ENCODE results near the gene MYO1B. TPM values are rescaled to one million over a fixed set of nuclear protein-coding genes. Genes with fewer than 3 reads are reported as not detected.
"Not testable (repeated sequence)": the region's sequence is repeated elsewhere in the genome, so short reads cannot be mapped to it uniquely, and the experiment has no call there.

Gene MYO1B
- total and polyA plus RNA-seq, 2 of the 8 experiments (the other 6 are each of a cell fraction or from before 2014, with no cell fraction given) = 15.5 to 61.2 TPM

DNA sequence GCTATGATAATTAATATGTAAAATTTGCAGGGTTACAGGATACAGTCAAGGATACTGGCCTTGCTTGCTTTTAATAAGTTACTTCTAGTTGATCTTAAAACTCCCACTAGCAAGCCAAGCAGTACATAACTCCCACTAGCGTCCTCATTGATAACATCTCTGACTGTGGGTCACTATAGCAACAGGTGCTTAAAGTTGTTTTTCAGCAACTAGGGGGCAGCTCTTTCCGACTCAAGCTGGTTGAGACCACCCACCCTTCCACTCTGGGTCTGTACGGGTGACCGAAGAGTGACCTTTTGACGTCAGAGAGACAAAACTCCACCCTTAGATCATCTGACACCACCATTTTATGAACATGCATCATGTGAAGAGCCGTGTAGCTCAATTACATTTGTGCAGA is 208.6 kb downstream of the MYO1B start (continued):
- TF ChIP-seq PHF8 (conservative IDR thresholded peaks at IDR 0.05; ENCODE audit: low read depth, low read length) (no peak), POLR2AphosphoS5 (IDR thresholded peaks at IDR 0.05; ENCODE audit: low read depth, low read length) (no peak), CBX8 (IDR thresholded peaks at IDR 0.05; ENCODE audit: borderline replicate concordance, low read depth, low read length) (no peak), SP4 (IDR thresholded peaks at IDR 0.05; ENCODE audit: low read length) (no peak), ZNF274 (IDR thresholded peaks at IDR 0.05; ENCODE audit: borderline replicate concordance, extremely low read depth, low read length) (no peak), SIRT6 (IDR thresholded peaks at IDR 0.05; ENCODE audit: low read length) (no peak), TCF12 (IDR thresholded peaks at IDR 0.05; ENCODE audit: low read depth, low read length) (no peak)
- TF ChIP-seq, protein P1, sequence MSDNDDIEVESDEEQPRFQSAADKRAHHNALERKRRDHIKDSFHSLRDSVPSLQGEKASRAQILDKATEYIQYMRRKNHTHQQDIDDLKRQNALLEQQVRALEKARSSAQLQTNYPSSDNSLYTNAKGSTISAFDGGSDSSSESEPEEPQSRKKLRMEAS (IDR thresholded peaks at IDR 0.05) = no peak

DNA sequence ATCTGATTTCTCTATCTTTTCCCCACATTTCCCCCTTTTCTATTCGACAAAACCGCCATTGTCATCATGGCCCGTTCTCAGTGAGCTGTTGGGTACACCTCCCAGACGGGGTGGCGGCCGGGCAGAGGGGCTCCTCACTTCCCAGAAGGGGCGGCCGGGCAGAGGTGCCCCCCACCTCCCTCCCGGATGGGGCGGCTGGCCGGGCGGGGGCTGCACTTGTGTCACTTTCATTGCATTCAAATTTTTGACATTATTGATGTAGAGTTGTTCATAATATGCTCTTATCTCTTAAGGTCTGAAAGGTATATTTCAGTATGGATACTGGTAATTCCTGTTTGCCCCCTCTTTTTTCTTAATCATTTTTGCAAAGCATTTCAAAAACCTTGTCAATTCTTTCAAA is 211.3 kb downstream of the MYO1B start:
- H2BK15ac ChIP-seq (ENCODE audit: low read length); H3K4me3 ChIP-seq (ENCODE audit: extremely low read depth in 1 of 4, insufficient read depth in 2 of 4, low read depth in 3 of 4, low read length in 4 of 4); H3K56ac ChIP-seq (replicated peaks; ENCODE audit: insufficient read length, low read depth, low read length); H4K8ac ChIP-seq (ENCODE audit: extremely low read depth, insufficient read depth, low read length); H3K4ac ChIP-seq (replicated peaks; ENCODE audit: insufficient read length, low read depth, low read length); FAIRE-seq; H4K91ac ChIP-seq (replicated peaks; ENCODE audit: insufficient read length, low read length); H2BK5ac ChIP-seq (ENCODE audit: low read depth, low read length); POLR2A ChIA-PET (ENCODE audit: partially characterized antibody); H2BK120ac ChIP-seq (replicated peaks; ENCODE audit: low read depth, low read length); H3K27ac ChIP-seq (ENCODE audit: low read depth, low read length); H2BK20ac ChIP-seq (ENCODE audit: low read length); H2AK5ac ChIP-seq (ENCODE audit: low read depth, low read length); H3K36me3 ChIP-seq (ENCODE audit: control insufficient read depth in 2 of 4, insufficient read depth in 4 of 4, low read length in 3 of 4); H4K5ac ChIP-seq (ENCODE audit: insufficient read length, low read depth, low read length); H3K4me2 ChIP-seq (ENCODE audit: insufficient read depth in 1 of 2, low read depth in 2 of 2, low read length in 2 of 2); H3K14ac ChIP-seq (ENCODE audit: insufficient read length); H3K79me2 ChIP-seq (ENCODE audit: control insufficient read depth in 1 of 2, insufficient read depth in 2 of 2, low read length in 2 of 2); H2AFZ ChIP-seq (ENCODE audit: low read length); H3K23me2 ChIP-seq (ENCODE audit: low read depth, low read length); H3K27me3 ChIP-seq (replicated peaks in 1 of 4; ENCODE audit: control insufficient read depth in 3 of 4, extremely low read depth in 1 of 4, insufficient read depth in 3 of 4, low read length in 3 of 4); CTCF ChIA-PET (ENCODE audit: partially characterized antibody); H4K20me1 ChIP-seq (replicated peaks in 1 of 2; ENCODE audit: control insufficient read depth in 1 of 2, insufficient read depth in 2 of 2, low read length in 2 of 2); H3K9ac ChIP-seq (replicated peaks in 1 of 4; ENCODE audit: extremely low read depth in 1 of 4, low read depth in 3 of 4, low read length in 3 of 4); DNase-seq (ENCODE audit: low read depth in 1 of 2, low spot score in 2 of 2); H3K4me1 ChIP-seq (replicated peaks in 1 of 4; ENCODE audit: control insufficient read depth in 3 of 4, insufficient read depth in 4 of 4, low read length in 3 of 4); H3K79me1 ChIP-seq (ENCODE audit: low read depth, low read length); H3K23ac ChIP-seq (ENCODE audit: insufficient read length); H3K18ac ChIP-seq (ENCODE audit: extremely low read depth, low read length); H2BK12ac ChIP-seq (ENCODE audit: low read depth, low read length): not testable (repeated sequence)
- peaks cover 11 to 16% of the 10 kb centered on the region in 2 experiments for H3K9me3 ChIP-seq (ENCODE audit: insufficient read depth in 2 of 2, low read depth in 1 of 2, low read length in 1 of 2)
- WGBS, 2 experiments (ENCODE audit: extremely low coverage in 1 of 2, insufficient coverage in 1 of 2, insufficient read length in 1 of 2, insufficient replicate concordance in 2 of 2, low coverage in 1 of 2, low lambda C conversion rate in 2 of 2, missing lambda C conversion rate in 1 of 2) = 94% methylated on average over 6 of the region's 12 CpGs; no CpG with 5 or more reads in 1 of the 2 experiments

Data from H1 (cell line).